Stimulated activated CD8-positive, alpha-beta memory T cell treated with anti-CD3 and anti-CD28 coated beads, Interleukin-4, amount 100 ng/mL, for 24 hours (primary cell): Measurements from ENCODE around the gene ARHGAP9.
"Not testable (repeated sequence)": the region's sequence is repeated elsewhere in the genome, so short reads cannot be mapped to it uniquely, and the experiment has no call there.

Source experiments
- DNase-seq: peaks from one replicate; pipeline ENCODE4 v3.0.0-alpha.2; 2020; ENCODE audit warnings: low read depth

ARHGAP9 gene

GRCh38 chr12:57456737-57457490 is 22.8 kb downstream of the ARHGAP9 start:
- no peak for DNase-seq

- DNase-seq = no peak
These were observed 23.4 kb downstream of the ARHGAP9 start for GRCh38 chr12:57456145-57456700.

GRCh38 chr12:57455374-57456144 is 24.1 kb downstream of the ARHGAP9 start:
- no peak for DNase-seq

- DNase-seq = no peak
These were observed 24.9 kb downstream of the ARHGAP9 start, which contains the start of gene INHBE for GRCh38 chr12:57454566-57455373. Gene INHBE, plus strand, starts transcription at chr12:57455307. Its CDS starts 230 bp downstream, at chr12:57455537.

GRCh38 chr12:57454213-57454565 is 25.5 kb downstream of the ARHGAP9 start:
- no peak for DNase-seq

GRCh38 chr12:57452937-57453509 is 26.6 kb downstream of the ARHGAP9 start:
- DNase-seq = no peak

- DNase-seq = no peak
These were observed 27.3 kb downstream of the ARHGAP9 start for GRCh38 chr12:57452181-57452936.

- no peak for DNase-seq
These were observed 28.4 kb downstream of the ARHGAP9 start for GRCh38 chr12:57451233-57451778.

GRCh38 chr12:57450057-57450456 is 29.6 kb downstream of the ARHGAP9 start:
- no peak for DNase-seq

- DNase-seq = no peak
These were observed 30.3 kb downstream of the ARHGAP9 start for GRCh38 chr12:57449375-57449774.

GRCh38 chr12:57448669-57449068 is 31.0 kb downstream of the ARHGAP9 start:
- DNase-seq = no peak

- no peak for DNase-seq
These were observed 33.2 kb downstream of the ARHGAP9 start for GRCh38 chr12:57446292-57446960.

GRCh38 chr12:57444744-57445143 is 34.9 kb downstream of the ARHGAP9 start:
- no peak for DNase-seq

- DNase-seq = not testable (repeated sequence)
These were observed 35.3 kb downstream of the ARHGAP9 start for GRCh38 chr12:57444337-57444736.

GRCh38 chr12:57441846-57442427 is 37.7 kb downstream of the ARHGAP9 start:
- no peak for DNase-seq

GRCh38 chr12:57441393-57441792 is 38.3 kb downstream of the ARHGAP9 start:
- DNase-seq = not testable (repeated sequence)

GRCh38 chr12:57439762-57440266 is 39.9 kb downstream of the ARHGAP9 start:
- no peak for DNase-seq

GRCh38 chr12:57438400-57438799 is 41.3 kb downstream of the ARHGAP9 start:
- DNase-seq = no peak

- no peak for DNase-seq
These were observed 44.4 kb downstream of the ARHGAP9 start for GRCh38 chr12:57435293-57435692.
